ENCODE data around the gene STX1A. TPM values are rescaled to one million over a fixed set of nuclear protein-coding genes. Genes with fewer than 3 reads are reported as not detected.

Gene STX1A
- total and polyA plus RNA-seq, 2 of the 4 experiments (the other 2 are of a cell fraction), result 9.3 to 22.0 TPM

GRCh38 chr7:73705551-73705920 lies 13.9 kb downstream of the STX1A start:
- Histone ChIP-seq H2AK9ac (replicated peaks; ENCODE audit: low read depth, low read length, poor library complexity) (peak overlapping the region; percentile 89), H4K8ac (ENCODE audit: low read depth in 2 of 2, low read length in 2 of 2) (no peak overlapping the region), H3K4me3 (ENCODE audit: insufficient read depth, low read depth, low read length) (no peak overlapping the region), H2AFZ (replicated peaks; ENCODE audit: low read length, poor library complexity) (no peak overlapping the region), H3K27me3 (ENCODE audit: control insufficient read depth, insufficient read depth, low read length) (no peaks in the 10 kb centered on the region), H2BK15ac (ENCODE audit: low read depth, low read length) (no peak overlapping the region), H4K20me1 (ENCODE audit: insufficient read depth, low read length) (peaks cover 65% of the 10 kb centered on the region), H3K23ac (ENCODE audit: low read depth, low read length) (no peak overlapping the region), H3K9ac (ENCODE audit: low read depth, low read length) (no peak overlapping the region), H4K5ac (ENCODE audit: low read depth, low read length) (no peak overlapping the region), H3K36me3 (ENCODE audit: control insufficient read depth, insufficient read depth, low read length) (peaks cover 37% of the 10 kb centered on the region), H3K4me1 (ENCODE audit: control insufficient read depth, insufficient read depth, low read length) (peaks cover 8% of the 10 kb centered on the region), H3K9me1 (ENCODE audit: insufficient read depth, low read length) (peaks cover 9% of the 10 kb centered on the region; the same call in 1 of the 2 replicates), H3K56ac (ENCODE audit: extremely low read depth, insufficient read depth, low read length) (no peak overlapping the region), H3K9me3 (ENCODE audit: control insufficient read depth, insufficient read depth, low read length) (no peaks in the 10 kb centered on the region), H2BK5ac (ENCODE audit: low read depth, low read length, poor library complexity, severe bottlenecking) (no peak overlapping the region), H2AK5ac (ENCODE audit: low read depth, low read length) (0 out of 2 replicates have a peak overlapping the region, but pooled peaks have one; percentile 16), H3K27ac (ENCODE audit: insufficient read depth, low read length) (no peak overlapping the region), H3K79me1 (ENCODE audit: low read depth in 1 of 2, low read length in 2 of 2) (peaks cover 11 to 50% of the 10 kb centered on the region in 2 experiments; a peak in 3 of 4 replicates), H3K4me2 (ENCODE audit: low read depth, low read length) (no peak overlapping the region), H2BK120ac (ENCODE audit: low read depth, low read length) (no peak overlapping the region), H2BK20ac (ENCODE audit: low read depth, low read length) (no peak overlapping the region), H3K18ac (ENCODE audit: low read depth, low read length) (no peak overlapping the region), H3K14ac (replicated peaks; ENCODE audit: low read depth, low read length) (no peak overlapping the region), H4K91ac (ENCODE audit: insufficient read depth, low read depth, low read length) (no peak overlapping the region), H3K4ac (ENCODE audit: low read depth, low read length) (no peak overlapping the region)
- intact Hi-C loops (cut with micrococcal nuclease), result no loop called here
- 100% methylated on average over 2 of the region's 10 CpGs; no CpG with 5 or more reads in 1 of the 2 experiments for WGBS, 2 experiments (ENCODE audit: extremely low coverage in 2 of 2, insufficient read length in 1 of 2)
- dilution Hi-C loops (cut with HindIII; ENCODE audit: low sequenced_read_pairs, unreplicated experiment), result no loop called here
- ATAC-seq (ENCODE audit: low read depth) (no peak), DNase-seq (no peak)
- POLR2A ChIA-PET (ENCODE audit: unreplicated experiment), result no interaction called here
- CTCF ChIA-PET, result no interaction called here
- no TSS peak for BruUV-seq (replicated peaks)
- TF ChIP-seq MAZ (IDR thresholded peaks at IDR 0.05; ENCODE audit: borderline replicate concordance, low read depth, low read length), result no peak
- TF ChIP-seq MXI1 (IDR thresholded peaks at IDR 0.05; ENCODE audit: borderline replicate concordance, low read depth, low read length), result no peak
- no peak for TF ChIP-seq RAD21 (IDR thresholded peaks at IDR 0.05; ENCODE audit: low read length)
- TF ChIP-seq SMC3 (IDR thresholded peaks at IDR 0.05; ENCODE audit: low read depth, low read length), result no peak
- TF ChIP-seq CEBPB (IDR thresholded peaks at IDR 0.05; ENCODE audit: low read depth, low read length), result no peak
- TF ChIP-seq POLR2A (IDR thresholded peaks at IDR 0.05; ENCODE audit: low read depth, low read length), result no peak
- TF ChIP-seq FOS (IDR thresholded peaks at IDR 0.05; ENCODE audit: low read depth, low read length), result no peak
- no peak for TF ChIP-seq ELK1 (IDR thresholded peaks at IDR 0.05; ENCODE audit: borderline replicate concordance, low read depth, low read length)
- TF ChIP-seq RFX5 (IDR thresholded peaks at IDR 0.05; ENCODE audit: low read depth, low read length), result no peak
- TF ChIP-seq CHD1 (IDR thresholded peaks at IDR 0.05; ENCODE audit: low read depth, low read length), result no peak
- in situ Hi-C loops (cut with MboI; ENCODE audit: low sequenced_read_pairs), result no loop called here
